ENCODE results near the gene DENND2A.

Gene DENND2A

GRCh38 chr7:140479062-140479738, 161.4 kb downstream of the DENND2A start, which contains the start of gene MKRN1:
Gene MKRN1, minus strand, starts transcription at chr7:140479505. Its CDS starts 161 bp downstream, at chr7:140479344.
- peak; percentile 33 for TF ChIP-seq CTCF (IDR thresholded peaks at IDR 0.05)
- peak within 1 kb of the TSS; percentile 96 for H3K27ac ChIP-seq

GRCh38 chr7:140478246-140479061, 162.2 kb downstream of the DENND2A start:
- TF ChIP-seq CTCF (IDR thresholded peaks at IDR 0.05): peak; percentile 4
- H3K36me3 ChIP-seq: peaks cover 7% of the 10 kb centered on the region
- peak overlapping the region; percentile 96 for H3K27ac ChIP-seq
- H3K27me3 ChIP-seq: no peaks in the 10 kb centered on the region
- H3K4me1 ChIP-seq (ENCODE audit: control insufficient read depth in 1 of 2, insufficient read depth in 1 of 2, low read depth in 1 of 2, low read length in 1 of 2): peaks cover 27 to 30% of the 10 kb centered on the region in 2 experiments
- no peaks in the 10 kb centered on the region for H3K9me3 ChIP-seq
- peak overlapping the region; percentile 96 for H3K4me3 ChIP-seq (ENCODE audit: low read depth in 1 of 2, low read length in 1 of 2)

More at GRCh38 chr7:140479062-140479738, 161.4 kb downstream of the DENND2A start, which contains the start of gene MKRN1:
- peak within 1 kb of the TSS; percentile 96 for H3K4me3 ChIP-seq (ENCODE audit: low read depth in 1 of 2, low read length in 1 of 2)
- H3K9me3 ChIP-seq: no peaks in the 10 kb centered on the region
- H3K27me3 ChIP-seq: no peaks in the 10 kb centered on the region
- H3K36me3 ChIP-seq: peaks cover 7% of the 10 kb centered on the region
- peaks cover 27 to 30% of the 10 kb centered on the region in 2 experiments for H3K4me1 ChIP-seq (ENCODE audit: control insufficient read depth in 1 of 2, insufficient read depth in 1 of 2, low read depth in 1 of 2, low read length in 1 of 2)

- no peaks in the 10 kb centered on the region for H3K9me3 ChIP-seq
- H3K27ac ChIP-seq: peak overlapping the region; percentile 96
- peaks cover 27 to 30% of the 10 kb centered on the region in 2 experiments for H3K4me1 ChIP-seq (ENCODE audit: control insufficient read depth in 1 of 2, insufficient read depth in 1 of 2, low read depth in 1 of 2, low read length in 1 of 2)
- H3K4me3 ChIP-seq (ENCODE audit: low read depth in 1 of 2, low read length in 1 of 2): peak overlapping the region; percentile 25 to 96
- H3K36me3 ChIP-seq: peaks cover 11% of the 10 kb centered on the region
- TF ChIP-seq CTCF (IDR thresholded peaks at IDR 0.05): no peak
- no peaks in the 10 kb centered on the region for H3K27me3 ChIP-seq
Observed at GRCh38 chr7:140476698-140477261, 163.8 kb downstream of the DENND2A start.

DNA sequence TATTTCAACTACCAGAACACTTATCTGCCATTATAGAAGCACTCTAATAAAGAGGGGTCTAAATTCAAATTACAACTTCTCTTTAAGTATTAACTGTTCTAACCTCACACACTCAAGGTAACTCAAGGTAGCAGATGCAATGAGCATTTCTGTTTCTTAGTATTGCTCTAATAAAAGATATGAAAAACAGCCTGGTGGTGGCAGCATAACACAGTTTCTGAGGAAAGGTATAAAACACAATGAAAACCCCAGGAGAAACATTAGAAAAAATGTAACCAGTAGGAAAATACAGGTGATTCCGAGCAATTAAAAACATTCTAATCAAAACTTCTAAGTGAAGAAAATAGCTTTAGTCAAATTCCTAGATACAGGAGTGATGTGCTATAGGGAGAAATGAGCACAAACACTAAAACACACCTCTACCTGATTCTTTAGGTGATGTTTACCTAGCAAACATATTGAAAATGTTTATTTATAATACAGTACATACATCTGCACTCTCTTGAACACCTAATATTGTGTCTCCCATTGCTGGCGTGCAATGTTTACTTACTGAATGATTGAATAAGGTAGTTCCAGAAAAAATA, 164.8 kb downstream of the DENND2A start:
- Histone ChIP-seq H3K27me3 (no peaks in the 10 kb centered on the region), H3K9me3 (no peaks in the 10 kb centered on the region), H3K4me1 (ENCODE audit: control insufficient read depth in 1 of 2, insufficient read depth in 1 of 2, low read depth in 1 of 2, low read length in 1 of 2) (peaks cover 27 to 30% of the 10 kb centered on the region in 2 experiments), H3K36me3 (peaks cover 21% of the 10 kb centered on the region), H3K4me3 (ENCODE audit: low read depth in 1 of 2, low read length in 1 of 2) (no peak overlapping the region), H3K27ac (no peak overlapping the region)
- TF ChIP-seq CTCF (IDR thresholded peaks at IDR 0.05): peak; percentile 24
